Caki2 (cell line): Measurements from ENCODE around the gene ACTN2. TPM values are rescaled to one million over a fixed set of nuclear protein-coding genes. Genes with fewer than 3 reads are reported as not detected.
A peak's percentile ranks its signal among the peaks of the same experiment; 100 is the strongest.
"Not testable (repeated sequence)": the region's sequence is repeated elsewhere in the genome, so short reads cannot be mapped to it uniquely, and the experiment has no call there.

Experiments
- DNase-seq: peaks from one replicate; pipeline ENCODE4 v3.0.0-alpha.2; 2015; ENCODE audit warnings: low read depth
- in situ Hi-C: cut with HindIII; loops from 2 replicates; pipeline ENCODE4 v1.10.0; 2016; ENCODE audit warnings: low sequenced_read_pairs, low pct_unique_long_range_greater_than_20kb, mixed read lengths
- total RNA-seq: library from RNA; depleted of rRNA; stranded (reverse); fragments of >200 nt; shearing (Covaris generic); gene quantifications from 2 replicates; pipeline ENCODE4 v1.2.3, GENCODE V29; 2014; ENCODE audit warnings: low replicate concordance; rRNA removed

The ACTN2 gene
- 0.71 and 4.8 TPM in 2 replicates for total RNA-seq

DNA sequence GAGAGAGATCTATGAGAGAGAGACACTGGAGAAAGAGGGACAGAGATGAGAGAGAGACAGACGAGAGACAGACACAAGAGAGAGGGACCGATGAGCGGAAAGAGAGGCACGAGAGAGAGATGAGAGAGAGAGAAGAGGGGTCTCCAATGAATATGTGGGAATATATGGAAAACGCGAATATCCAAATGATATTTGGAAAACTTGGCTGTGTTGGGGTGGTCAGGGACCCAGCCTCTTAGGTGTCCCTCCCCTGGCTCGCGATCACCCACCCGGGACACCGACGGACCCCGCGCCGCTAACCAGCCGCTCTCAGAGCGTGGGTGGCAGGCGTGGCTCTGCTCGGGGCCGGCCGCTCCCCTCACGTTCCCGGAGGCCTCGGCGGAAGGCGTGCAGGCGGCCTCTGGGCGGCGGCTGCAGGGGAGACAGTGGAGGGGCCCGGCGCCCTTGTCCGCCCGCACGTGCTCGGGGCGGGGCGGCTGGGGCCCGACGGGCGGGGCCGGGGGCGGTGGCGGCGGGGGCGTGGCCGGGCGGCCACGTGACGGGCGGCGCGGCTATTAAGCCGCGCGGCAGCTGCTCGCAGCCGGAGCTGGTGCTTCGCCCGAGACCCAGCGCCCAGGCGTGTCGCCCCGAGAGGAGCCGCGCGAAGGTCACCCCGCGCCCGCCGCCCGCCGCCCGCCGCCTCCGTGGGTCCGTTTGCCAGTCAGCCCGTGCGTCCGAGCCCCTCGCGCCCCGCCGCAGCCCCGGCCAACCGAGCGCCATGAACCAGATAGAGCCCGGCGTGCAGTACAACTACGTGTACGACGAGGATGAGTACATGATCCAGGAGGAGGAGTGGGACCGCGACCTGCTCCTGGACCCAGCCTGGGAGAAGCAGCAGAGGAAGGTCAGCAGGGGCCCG is at the start of gene ACTN2:
ACTN2 (plus strand) TSS at position 583 of the 898 bp plus-strand sequence; CDS start at position 758, 175 bp downstream.
- peak; percentile 43 for DNase-seq
- in situ Hi-C loops, result no loop called here

DNA sequence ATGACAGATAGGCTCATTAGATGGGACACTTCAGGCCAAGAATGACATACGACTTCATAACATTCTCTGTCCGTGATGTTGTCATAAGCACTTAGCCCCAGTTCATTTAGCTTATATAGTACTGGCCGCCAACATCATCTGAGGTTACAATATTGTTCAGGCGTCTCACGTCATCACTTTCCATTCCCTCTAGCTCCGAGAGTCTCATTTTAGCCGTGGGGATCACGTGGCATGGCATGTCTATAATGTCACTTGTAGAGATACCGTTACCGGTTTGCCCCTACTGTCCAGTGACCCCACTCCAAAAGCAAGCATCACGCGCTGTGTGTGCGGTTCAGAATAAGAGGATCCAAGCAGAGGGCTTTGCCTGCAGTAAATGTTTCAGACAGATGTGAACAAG is 47.4 kb upstream of the ACTN2 start:
- in situ Hi-C loops, result no loop called here
- DNase-seq, result no peak

DNA sequence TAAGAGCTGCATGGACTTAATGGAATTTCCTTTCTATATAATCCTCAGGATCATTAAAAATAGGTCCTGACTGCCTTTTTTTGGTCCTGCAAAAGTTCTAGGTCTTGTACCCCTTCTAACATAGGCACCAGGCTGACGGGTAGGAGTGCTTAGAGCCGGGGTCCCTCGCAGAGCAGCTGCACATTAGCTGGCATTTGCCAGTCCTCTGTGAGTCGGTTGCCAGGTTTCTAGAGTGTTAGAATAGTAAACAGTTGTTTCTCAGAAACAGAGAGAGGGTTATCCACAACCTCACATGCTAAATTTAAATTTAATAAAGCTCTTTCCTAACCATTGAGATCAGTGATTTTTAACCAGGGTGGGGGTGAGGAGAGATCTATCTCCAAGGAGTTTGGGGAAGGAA is 46.6 kb upstream of the ACTN2 start:
- in situ Hi-C loops, result no loop called here
- no peak for DNase-seq

DNA sequence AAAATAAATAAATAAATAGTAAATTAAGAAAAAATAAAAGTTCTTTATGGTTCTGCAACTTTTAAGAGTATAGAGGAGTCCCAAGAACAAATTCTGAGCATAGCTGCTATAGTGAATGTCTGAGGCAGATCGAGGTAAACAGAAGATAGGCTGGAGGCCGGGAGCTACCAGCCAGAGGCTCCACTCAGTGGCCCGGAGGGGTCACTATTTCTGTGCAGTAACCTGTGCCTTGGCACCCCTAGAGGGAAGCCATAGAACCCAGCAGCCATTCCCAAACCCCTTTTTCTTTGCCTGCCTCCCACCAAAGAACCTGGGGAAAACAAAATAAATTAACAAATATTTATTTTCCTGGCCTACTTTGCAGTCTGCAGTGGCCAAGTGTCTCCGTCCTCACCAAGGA is 43.5 kb upstream of the ACTN2 start:
- in situ Hi-C loops, result no loop called here
- no peak for DNase-seq

DNA sequence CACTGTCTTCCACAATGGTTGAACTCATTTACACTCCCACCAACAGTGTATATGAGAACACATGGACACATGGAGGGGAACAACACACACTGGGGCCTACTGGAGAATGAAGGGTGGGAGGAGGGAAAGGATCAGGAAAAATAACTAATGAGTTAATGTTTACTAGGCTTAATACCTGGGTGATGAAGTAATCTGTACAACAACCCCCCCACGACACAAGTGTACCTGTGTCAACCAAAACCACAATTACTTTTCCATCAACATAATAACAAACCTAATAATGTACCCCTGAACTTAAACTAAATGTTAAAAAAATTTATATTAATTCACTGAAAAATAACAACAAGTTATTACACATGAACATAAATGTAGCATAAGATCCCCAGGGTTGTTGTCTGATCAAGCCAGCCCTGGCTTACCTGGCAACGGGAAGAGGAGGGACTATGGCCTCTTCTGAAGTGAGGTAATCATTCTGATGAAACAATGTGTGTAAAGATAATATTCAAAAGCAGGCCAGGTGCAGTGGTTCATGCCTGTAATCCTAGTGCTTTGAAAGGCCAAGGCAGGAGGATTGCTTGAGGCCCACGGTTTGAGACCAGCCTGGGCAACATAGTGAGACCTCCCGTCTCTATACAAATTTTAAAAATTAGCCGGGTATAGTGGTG is 41.2 kb upstream of the ACTN2 start:
- DNase-seq, result no peak
- in situ Hi-C loops, result no loop called here

DNA sequence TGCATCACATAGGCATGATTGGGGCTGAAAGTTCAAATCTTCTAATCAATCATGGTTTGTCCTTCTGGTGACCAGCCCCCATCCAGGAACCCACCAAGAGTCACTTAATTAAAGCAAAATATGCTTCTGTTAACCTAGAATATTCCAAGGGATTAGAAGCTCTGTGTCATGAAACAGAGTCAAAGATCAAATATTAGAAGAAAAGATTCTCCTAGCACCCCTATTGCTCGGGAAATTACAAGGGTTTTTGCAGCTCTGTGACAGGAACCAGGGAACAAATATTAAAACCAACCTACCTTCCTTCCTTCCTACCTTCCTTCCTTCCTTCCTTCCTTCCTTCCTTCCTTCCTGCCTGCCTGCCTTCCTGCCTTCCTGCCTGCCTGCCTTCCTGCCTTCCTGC is 31.8 kb upstream of the ACTN2 start:
- in situ Hi-C loops, result no loop called here
- no peak for DNase-seq

DNA sequence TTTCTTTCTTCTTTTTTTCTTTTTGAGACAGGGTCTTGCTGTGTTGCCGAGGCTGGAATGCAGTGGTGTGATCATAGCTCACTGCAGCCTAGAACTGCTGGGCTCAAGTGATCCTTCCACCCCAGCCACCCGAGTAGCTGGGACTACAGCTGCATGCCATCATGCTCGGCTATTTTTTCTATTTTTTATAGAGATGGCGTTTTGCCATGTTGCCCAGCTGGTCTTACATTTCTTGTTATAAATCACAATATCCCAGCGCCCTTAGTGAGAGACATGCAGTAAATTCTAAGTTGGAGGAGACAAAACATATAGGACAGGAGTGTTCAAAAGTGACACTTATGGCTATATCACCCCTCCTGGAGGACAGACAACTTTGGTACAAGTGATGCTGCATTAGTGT is 31.3 kb upstream of the ACTN2 start:
- in situ Hi-C loops, result no loop called here
- DNase-seq, result no peak

DNA sequence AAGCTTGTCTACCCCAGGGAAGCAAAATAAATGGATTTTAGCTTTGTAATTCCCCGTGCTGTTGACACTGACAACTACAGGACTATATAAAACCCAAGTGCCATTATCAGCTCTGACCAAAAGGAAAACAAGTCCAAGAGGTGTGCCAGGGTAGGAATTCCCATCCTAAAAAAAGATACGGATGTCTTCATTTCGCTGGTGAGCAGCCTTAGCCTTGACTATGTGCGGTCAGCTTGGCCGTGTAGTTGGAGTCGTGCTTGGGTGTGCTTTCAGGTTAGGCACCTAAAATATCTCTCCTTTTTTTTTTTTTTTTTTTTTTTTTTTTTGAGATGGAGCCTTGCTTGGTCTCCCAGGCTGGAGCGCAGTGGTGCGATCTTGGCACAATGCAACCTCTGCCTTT is 28.9 kb upstream of the ACTN2 start:
- in situ Hi-C loops, result no loop called here
- DNase-seq, result no peak

DNA sequence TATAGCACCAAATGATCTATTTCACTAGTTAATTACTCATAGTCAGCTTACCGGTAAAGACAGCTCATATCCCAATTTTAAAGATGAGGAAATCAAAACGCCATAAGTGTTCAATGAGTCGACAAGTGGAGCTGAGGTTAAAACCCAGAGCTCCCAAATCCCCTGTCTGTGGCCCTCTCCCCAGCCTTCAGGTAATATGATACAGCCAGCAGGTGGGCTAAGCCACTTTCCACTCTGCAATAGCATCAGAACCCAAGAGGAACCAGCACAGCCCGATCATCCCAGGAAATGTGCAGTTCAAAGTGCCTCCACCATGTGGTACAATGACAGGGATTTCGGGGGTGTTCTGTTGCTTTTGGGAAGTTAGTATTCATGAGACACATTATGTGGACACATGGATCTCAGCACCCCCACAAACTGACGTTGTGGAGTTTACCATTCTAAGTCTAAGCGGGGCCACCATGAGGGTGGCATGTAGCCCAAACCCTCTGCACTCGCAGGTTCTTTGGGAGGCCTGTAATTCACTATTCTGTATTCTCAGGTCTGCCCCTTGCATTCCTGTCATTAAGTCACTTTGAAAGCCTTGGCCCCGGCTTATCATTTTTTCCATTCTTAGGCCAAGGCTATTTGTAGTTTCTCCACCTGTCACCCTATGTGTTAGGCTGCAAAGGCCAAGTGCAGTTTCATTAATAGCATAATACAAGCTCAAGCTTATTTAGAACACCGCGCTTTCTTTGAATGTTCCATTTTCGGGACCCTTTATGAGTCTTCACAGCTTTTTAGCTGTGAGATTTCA is 26.3 kb upstream of the ACTN2 start:
- in situ Hi-C loops, result no loop called here
- DNase-seq, result no peak

DNA sequence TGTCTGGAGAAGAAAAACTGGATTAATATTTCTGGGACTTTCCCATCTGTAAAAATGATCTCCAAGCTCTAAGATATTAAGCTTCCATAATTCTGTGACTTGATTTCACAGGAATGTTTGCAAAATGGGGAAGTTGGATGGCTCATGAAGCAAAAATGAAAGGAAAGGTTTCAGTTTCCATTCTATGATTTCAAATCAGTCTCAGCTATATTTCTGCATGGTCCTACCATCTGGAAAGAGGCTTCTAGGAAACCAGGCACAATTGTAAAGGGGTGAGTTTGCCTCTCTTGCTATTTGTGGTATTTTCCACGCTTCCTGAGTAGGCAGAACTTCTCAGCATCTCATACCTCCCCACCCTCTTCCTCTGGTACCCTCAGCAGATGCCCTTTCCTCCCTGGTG is 22.4 kb upstream of the ACTN2 start:
- in situ Hi-C loops, result no loop called here
- DNase-seq, result no peak

DNA sequence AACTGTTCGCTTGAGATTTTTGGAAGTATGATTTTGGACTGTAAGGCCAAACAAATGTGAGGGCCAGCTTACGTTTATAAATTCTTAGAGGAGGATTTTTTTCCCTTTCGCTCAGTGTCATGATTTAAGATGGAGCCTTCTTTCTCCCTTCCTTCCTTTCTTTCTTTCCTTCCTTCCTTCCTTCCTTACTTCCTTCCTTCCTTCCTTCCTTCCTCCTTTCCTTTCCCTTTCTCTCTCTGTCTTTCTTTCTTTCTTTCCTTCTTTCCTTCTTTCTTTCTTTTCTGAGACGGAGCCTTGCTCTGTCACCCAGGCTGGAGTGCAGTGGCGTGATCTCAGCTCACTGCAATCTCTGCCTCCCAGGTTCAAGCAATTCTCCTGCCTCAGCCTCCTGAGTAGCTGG is 17.4 kb upstream of the ACTN2 start:
- DNase-seq, in situ Hi-C loops: not testable (repeated sequence)

DNA sequence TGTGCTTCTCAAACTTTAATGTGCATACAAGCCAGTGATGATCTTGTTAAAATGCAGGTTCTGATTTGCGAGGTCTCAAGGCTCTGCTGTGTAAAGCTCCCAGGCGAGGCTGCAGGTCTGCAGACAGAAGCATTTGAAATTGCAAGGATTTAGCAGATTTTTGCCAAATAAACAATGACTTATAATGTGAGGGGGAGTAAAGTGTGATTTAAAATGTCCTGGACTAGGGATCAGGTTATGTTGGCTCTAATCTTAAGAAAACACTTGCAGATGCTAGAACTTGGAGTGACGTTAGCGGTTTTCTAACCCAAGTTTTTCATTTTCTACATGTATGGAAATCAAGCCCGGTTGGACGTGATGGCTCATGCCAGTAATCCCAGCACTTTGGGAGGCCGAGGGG is 16.2 kb upstream of the ACTN2 start:
- DNase-seq, result no peak
- in situ Hi-C loops, result no loop called here

DNA sequence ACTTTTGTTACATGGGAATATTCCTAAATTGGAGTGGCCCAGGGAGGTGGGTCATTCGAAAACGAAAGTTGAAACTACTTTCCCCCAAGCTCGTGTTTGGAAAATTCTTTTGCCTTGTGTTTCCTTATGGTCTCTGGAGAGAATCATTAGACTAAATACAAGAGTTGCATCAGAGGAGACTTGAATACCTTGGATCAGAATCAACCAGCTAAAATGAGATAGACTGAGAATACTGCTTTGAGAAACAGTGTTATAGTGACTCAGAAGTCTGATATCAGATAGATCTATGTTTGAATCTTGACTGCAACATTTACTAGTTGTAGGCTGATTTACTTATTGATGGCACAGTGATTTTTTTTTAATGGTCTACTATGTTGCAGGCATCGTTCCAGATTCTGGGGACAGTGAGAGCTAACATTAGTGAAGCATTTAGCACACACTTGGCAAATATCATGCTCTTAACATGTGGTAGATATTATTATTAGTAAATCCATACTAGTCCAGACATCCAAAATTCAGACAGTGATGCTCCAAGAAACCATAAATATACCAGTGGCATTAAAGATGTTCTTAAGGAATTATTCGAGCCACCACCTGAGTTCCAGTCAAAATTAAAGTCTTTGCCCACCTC is 12.9 kb upstream of the ACTN2 start:
- DNase-seq, result no peak

DNA sequence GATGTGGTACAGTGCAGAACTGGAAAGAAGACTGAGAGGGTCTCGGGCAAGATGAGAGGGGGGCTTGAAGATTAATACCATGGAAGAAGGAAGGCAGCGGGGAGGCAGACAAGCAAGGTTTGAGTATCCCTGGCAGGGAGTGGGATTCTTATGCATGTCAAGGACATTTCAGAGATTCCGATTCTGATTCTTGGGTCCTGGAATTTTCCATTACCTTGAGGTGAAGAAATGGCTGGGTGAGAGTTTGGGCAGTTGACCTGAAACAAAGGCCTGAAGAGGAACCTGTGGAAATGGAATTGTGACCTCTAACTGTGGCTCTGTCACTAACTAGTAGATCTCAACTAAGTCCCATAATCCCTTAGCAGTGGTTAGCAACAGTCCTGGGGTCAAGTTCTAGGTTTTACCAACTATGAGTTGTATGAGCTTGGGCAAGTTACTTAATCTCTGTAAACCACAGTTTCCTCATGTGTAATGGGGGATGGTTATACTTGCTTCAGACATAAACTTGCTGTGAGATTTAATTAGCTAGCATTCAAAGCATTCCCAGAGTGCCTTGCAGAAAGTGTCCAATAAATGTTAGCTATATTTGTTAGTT is 8.6 kb upstream of the ACTN2 start:
- in situ Hi-C loops, result no loop called here
- DNase-seq, result no peak

More for the DNA sequence above, 12.9 kb upstream of the ACTN2 start:
- in situ Hi-C loops, result no loop called here

DNA sequence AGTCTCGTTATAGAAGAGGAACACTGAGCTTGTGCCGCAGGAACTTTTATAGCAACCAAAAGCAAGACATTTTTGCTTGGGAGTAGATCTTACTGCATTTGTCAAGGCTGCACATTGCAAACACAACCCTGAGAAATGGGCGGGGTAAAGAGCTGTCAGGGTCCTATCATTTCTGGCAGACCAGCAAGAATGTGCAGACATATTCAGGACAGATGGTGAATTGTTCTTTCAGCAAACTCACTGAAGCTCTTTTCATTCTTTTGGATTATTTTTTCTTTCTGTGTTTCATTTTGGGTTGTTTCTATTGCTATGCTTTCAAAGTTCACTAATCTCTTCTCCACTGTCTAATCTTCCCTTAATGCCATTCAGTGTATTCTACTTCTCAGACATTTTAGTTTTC is 5.1 kb upstream of the ACTN2 start:
- no peak for DNase-seq
- in situ Hi-C loops, result no loop called here

DNA sequence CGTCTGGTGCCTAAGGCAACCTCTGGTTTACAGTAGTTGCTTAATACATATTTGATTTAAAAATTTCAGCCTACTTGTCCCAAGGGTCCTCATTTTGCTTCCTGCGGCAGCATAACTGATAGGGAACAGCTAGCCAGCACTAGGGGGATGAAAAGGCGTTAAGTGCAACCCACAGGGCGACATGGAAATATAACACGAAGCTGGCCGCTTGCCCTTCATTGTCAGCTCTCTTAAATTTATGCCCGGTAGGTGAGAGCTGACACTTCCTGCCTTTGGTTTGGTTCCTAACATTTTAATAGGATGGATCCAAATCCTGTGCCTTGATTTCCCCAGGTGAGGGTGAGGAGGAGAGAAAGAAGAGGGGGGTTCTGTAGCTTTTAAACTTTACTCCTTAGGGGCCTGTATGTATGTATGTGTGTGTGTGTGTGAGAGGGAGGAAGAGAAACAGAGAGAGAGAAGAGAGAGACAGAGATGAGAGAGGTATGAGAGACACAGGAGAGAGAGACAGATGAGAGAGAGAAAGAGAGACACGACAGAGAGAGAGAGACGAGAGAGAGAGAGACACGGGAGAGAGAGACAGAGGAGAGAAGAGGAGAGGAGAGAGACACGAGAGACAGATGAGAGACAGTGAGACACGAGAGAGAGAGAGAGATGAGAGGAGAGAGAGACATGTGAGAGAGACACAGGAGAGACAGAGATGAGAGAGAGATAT is 938 bp upstream of the ACTN2 start:
- in situ Hi-C loops, result no loop called here
- no peak for DNase-seq

DNA sequence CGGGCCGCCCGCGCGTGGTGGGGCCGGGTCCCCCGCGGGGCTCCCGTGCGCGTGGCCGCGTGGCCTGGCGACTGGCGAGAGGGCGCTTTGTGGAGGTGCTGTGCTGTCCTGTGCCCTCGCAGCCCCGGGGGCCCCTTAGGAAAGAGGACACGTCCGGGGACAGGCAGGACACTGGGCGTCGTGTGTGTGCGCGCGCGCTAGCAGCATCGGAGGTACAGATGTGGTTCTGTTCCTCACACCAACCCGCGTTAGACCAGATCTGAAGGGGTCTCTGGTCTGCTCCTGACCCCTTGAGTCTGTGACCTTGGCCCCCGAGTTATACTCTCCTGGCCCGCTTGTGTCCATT is 489 bp downstream of the ACTN2 start:
- in situ Hi-C loops, result no loop called here

DNA sequence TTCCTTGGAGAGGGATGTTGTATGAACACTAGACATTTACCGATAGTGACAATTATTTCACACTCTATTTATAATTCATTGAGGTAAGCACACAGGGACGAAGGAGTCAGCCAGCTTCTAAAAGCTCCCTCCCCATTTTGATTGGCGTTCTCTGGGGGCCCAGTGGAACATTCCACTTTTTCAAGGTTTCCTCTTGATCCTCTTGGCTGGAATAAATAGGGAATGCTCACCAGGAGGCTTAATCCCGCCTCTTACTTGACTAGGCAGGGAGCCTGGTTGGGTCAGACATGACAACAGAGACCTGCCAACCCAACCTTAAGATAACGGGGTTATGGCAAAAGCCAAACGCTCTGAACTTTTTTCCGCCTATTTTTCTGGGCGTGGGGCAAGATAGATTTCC is 974 bp downstream of the ACTN2 start:
- no peak for DNase-seq

More for the DNA sequence above, 489 bp downstream of the ACTN2 start:
- DNase-seq, result no peak

More for the DNA sequence above, 974 bp downstream of the ACTN2 start:
- in situ Hi-C loops, result no loop called here
